GM19099 (cell line): ENCODE results near the gene KIAA0513.

ENCODE experiments used
- POLR2A ChIP-seq: IDR thresholded peaks from 3 replicates; pipeline ENCODE4 v1.6.1; 2011; ENCODE audit warnings: low read depth; ENCODE audit not compliant: insufficient read length; ENCODE audit errors: extremely low read depth

Gene KIAA0513

DNA sequence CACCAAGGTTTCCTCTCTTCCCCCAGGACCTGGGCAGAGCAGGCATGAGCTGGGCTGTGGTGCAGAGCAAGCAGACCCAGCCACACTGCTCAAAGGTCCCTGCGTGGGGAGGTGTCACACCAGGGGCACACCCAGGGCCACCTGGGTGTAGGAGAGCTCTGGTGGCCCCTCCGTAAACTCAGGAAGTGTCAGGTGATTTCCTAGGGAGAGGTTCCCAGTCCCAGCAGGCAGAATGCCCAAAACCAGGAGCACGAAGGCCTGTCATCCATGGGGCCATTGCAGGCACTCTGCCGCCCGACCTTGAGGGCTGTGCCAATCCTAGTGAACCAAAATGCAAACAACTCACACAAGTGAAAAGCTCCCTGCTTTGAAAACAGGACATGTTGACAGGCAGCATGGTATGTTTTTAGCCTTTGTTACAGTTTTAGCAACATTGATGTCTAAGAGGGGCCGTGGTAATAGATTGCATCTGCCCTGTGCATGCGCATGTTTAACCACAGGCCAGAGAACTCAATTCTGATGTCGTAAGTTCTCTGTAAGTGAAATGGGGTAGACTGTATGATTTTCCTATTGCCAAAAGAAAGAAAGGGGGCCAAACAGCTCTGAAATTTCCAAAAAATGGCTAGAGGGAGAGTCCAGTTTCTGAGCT is 63.4 kb downstream of the KIAA0513 start:
- no peak for TF ChIP-seq POLR2A

DNA sequence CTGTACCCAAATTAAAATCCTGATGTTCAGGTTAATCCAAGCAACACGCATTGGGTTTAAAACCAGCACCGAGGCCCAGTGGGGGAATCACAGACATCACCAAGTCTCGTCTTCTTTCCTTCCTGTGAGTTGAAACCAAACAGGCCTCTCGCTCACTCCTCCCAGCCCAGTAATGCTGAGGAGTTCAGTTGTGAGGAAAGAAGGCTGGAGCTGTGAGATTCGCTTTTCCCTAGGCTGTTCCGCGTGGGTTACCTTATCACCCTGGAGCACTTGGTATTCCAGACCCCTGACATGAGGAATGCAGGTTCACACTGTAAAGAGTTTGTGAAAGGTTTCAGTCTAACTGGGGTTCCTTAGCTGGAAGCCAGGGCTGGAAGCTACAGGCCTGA is 63.9 kb downstream of the KIAA0513 start:
- TF ChIP-seq POLR2A: no peak

DNA sequence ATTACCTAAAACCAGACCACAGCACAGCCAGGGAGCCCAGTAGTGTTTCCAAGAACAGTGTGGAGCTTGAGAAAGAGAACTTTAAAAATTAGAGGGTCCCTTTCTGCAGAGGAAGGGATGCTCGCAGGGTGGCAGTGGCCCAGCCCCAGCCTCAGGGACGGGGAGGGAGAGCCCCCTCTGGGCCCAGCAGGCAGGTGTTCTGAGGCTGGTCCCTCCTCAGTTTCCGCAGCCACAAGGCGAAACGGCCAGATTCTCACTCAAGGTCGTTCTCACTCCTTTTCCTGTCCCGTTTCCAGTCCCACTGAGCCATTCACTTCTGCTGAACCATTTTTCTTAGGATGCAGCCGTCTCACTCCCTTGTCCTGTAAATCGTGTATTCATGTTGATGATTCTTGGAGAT is 64.7 kb downstream of the KIAA0513 start:
- TF ChIP-seq POLR2A: no peak

GRCh38 chr16:85092851-85093250 is 65.3 kb downstream of the KIAA0513 start:
- TF ChIP-seq POLR2A: no peak

- no peak for TF ChIP-seq POLR2A
These were observed 66.1 kb downstream of the KIAA0513 start for GRCh38 chr16:85093705-85094104.

DNA sequence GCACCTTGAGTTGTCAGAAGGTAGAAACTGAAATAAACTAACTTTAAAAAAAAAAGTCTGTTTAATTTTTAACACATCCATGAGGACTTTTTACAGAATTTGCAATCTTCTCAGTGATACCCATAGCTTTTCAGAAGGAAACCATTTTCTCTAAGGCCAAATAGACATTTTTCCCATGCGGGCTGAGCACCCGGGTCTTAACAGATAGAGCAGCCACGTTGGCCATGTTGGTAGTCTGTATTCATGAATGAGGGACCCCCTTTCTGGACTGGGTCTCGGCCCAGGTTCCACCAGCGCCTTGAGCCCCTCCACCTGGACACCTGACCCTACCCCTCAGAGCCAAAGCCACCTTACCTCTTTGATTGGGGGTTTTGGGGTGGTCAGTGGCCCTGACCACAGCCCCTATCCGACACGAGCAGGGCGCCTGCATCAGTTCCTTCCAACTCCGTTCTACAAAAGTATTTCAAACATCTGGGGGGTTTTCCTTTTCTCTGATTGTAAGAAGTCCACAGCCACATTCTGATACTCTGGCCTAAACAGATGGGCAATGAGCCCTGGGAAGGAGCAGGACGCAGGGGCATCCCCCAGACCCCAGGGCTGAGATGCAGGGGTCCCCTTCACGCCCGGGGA is 66.7 kb downstream of the KIAA0513 start:
- no peak for TF ChIP-seq POLR2A

DNA sequence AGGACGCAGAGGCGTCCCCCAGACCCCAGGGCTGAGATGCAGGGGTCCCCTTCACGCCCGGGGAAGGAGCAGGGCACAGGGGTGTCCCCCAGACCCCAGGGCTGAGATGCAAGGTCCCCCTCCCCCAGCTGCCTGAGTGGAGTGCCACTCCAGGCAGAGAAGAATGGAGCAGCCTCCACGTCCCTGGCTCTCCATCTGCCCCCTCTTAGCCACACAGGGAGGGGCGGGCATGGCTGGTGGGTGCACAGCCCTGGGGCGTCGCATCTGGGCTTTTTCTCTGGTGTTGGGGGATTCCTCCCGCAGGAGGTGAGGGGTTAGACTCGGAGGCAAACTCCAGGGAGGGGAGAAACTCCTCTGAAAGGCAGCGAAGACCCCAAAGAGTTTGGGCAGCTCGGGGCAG is 67.2 kb downstream of the KIAA0513 start:
- no peak for TF ChIP-seq POLR2A

- TF ChIP-seq POLR2A: no peak
These were observed 69.3 kb downstream of the KIAA0513 start for GRCh38 chr16:85096921-85097320.

GRCh38 chr16:85098565-85098964 is 71.0 kb downstream of the KIAA0513 start:
- no peak for TF ChIP-seq POLR2A

DNA sequence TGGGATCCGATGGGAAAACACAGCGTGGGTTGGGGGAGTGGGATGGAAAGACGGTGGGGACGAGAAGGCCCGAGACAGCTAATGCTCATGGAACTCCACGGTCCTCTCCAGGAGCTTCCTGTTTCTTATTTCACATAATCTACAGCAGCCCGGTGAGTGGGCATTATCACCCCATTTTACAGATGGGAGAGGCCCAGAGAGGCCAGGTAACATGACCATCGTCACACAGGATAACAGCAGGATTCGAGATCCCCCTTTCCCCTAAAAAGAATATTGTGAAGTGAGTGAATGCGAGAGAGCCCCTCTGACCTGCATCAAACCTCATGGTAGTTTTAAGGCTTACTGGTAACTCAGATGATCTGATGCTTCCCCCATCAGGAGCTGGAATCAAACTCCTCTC is 72.7 kb downstream of the KIAA0513 start:
- TF ChIP-seq POLR2A: no peak

DNA sequence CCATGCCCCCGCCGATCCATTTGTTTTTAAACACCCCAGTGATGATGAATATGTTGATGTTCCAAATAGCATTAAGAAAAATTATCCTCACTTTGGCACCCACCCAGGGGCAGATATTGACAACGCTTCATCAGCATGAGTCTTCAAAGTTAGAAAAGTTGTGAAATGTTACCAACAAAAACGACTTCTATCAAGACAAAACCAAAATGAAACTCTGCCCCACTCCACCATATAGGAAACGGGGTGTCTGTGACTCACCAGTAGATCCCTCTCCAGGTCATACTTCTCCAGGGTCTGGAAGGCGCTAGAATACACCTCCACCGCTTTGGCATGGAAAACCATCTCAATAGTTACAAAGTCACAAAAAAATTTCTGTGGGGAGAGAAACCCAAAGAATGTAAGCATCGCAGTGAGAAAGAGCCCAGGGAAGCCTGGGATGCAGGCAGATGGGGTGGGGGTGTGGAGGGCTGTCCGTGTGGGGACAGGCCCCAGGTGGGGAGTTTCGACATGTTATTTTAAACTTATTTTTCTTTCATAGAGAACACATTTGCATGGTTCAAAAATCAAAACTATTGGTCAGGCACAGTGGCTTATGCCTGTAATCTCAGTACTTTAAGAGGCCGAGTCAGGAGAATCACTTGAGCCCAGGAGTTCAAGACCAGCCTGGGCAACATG is 74.5 kb downstream of the KIAA0513 start:
- no peak for TF ChIP-seq POLR2A

DNA sequence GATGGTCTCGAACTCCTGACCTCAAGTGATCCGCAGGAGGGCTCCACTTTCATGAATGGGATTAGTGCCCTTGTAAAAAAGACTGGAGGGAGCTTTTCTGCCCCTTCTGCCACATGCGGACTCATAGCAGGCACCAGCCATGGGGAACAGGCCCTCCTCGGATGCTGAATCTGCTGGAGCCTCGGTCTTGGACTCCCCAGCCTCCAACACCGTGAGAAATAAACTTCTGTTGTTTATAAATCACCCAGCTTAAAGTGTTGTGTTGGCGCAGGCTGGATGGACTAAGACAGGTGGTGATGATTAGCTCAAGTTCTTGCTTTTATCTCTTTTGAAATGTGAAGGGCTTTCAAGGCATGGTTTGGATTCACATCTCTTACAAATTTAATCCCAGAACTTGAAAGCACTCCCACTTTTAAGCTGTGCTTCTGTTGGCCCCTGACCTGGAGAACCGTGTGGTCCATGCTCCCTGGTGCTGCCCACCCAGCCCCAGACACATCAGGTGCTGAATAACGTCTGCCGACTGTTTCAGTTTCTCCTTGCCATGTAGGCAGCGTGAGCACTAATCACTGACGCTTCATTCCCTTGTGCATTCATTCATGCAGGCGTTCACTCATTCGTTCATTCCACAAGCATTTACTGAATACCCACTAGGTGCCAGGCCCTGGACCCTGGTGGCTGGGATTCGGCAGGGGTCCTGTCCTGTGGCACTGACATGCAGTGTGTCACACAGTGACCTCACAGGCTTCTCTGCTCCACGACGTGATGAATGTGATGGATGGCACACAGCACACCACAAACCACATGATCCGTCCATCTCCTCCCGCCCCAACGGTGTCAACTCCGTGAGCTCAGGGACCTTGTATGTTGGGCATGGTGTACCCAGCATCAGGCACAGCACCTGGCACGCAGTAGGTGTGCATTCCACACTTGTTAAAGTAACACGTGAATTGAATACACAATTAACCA is 75.8 kb downstream of the KIAA0513 start:
- no peak for TF ChIP-seq POLR2A

DNA sequence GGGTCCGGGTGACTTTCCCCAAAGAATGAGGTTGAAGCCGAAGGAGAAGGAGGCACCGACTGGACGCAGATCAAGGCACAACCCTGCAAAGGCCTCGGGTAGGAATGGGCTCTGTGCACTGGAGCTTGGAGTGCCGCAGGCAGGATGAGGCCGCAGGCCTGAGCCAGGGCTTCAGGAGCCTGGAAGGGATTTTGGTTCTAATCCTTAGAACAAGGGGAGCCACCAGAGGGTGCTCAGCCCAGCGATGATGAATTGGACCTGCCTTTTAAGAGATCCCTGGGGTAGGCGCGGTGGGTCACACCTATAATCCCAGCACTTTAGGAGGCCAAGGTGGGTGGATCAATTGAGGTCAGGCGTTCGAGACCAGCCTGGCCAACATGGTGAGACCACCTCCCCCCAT is 76.6 kb downstream of the KIAA0513 start:
- TF ChIP-seq POLR2A: no peak

DNA sequence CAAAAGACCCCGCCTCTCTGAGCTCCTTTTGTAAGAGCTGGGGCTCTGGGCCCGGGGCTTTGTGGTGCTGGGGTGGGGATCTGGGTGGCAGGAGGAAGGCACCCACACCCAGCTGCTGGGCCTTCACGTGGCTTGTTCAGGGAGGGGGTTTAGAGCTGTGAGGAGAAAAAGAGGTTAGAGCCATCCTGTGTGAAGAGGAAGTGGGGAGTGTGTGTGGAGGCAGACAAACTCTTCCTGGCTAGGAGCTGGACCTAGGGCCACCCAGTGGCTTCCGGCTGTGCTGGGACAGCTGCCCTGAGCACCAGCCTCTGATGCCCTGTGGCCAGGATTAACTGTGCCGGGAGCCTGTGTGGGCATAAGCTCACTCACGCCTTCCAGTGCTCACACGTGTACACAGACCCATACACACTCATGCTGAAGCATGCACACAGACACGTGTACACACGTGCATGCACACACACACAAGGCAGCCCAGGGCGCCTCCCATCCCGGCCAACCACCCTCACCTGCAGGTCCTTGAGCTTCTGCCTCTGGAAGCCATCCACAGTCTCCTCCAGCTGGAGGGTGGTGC is 77.3 kb downstream of the KIAA0513 start:
- TF ChIP-seq POLR2A: no peak

DNA sequence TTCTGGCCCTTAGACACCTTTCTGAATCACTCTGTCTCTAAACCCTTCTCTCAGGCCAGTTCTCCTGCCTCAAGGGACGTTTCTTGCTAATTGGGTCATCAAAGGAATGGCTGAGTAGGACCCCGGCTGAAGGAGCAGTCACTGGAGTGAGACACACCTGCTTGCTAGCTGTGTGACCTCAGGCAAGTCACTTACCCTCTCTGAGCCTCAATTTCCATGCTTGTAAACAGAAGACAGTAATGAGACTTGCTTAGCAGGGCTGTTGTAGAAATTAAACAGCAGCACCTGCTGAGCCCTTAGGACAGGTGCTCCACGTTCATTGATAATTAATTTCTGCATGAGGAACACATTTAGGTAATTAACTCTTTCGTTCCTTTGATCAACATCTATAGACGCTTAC is 77.9 kb downstream of the KIAA0513 start:
- no peak for TF ChIP-seq POLR2A

- TF ChIP-seq POLR2A: no peak
These were observed 79.5 kb downstream of the KIAA0513 start for GRCh38 chr16:85107083-85107482.

DNA sequence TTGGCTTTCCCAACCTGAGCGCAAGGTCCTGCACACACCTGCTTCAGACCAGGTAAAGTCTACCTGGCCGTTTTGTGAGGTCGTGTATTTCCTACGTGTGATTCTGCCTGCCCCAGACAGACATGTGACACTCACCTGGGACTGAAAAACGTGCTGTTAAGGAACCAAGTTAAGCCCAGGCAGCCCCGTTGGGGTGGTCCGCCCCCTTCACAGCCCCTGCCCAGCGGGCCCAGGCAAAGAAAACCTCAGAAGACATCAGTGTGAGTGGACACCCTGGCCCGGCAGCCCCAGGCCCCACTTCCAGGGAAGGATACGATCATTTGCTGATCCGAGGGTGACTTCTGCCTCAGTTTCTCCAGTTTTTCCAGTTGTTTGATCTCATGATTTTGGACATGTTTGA is 79.9 kb downstream of the KIAA0513 start:
- no peak for TF ChIP-seq POLR2A
